Measurements from ENCODE around the gene ARF6.

GRCh38 chr14:49849213-49849847 is 43.6 kb upstream of the ARF6 start:
- TF ChIP-seq, protein P1, sequence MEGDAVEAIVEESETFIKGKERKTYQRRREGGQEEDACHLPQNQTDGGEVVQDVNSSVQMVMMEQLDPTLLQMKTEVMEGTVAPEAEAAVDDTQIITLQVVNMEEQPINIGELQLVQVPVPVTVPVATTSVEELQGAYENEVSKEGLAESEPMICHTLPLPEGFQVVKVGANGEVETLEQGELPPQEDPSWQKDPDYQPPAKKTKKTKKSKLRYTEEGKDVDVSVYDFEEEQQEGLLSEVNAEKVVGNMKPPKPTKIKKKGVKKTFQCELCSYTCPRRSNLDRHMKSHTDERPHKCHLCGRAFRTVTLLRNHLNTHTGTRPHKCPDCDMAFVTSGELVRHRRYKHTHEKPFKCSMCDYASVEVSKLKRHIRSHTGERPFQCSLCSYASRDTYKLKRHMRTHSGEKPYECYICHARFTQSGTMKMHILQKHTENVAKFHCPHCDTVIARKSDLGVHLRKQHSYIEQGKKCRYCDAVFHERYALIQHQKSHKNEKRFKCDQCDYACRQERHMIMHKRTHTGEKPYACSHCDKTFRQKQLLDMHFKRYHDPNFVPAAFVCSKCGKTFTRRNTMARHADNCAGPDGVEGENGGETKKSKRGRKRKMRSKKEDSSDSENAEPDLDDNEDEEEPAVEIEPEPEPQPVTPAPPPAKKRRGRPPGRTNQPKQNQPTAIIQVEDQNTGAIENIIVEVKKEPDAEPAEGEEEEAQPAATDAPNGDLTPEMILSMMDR (IDR thresholded peaks at IDR 0.05; ENCODE audit: borderline replicate concordance, extremely low read depth, low read length, poor library complexity, severe bottlenecking): no peak
- TF ChIP-seq EZH2 (IDR thresholded peaks at IDR 0.05; ENCODE audit: borderline replicate concordance, low read depth, low read length, severe bottlenecking): no peak
